GM12872 (cell line): ENCODE results near the gene BABAM2.

Source experiments
- TF ChIP-seq, protein P1 (sequence below): IDR thresholded peaks from 3 replicates; pipeline ENCODE4 v1.5.1; 2011; ENCODE audit warnings: low read depth, mild to moderate bottlenecking, low read length, moderate library complexity; ENCODE audit not compliant: insufficient read depth

BABAM2 gene

DNA sequence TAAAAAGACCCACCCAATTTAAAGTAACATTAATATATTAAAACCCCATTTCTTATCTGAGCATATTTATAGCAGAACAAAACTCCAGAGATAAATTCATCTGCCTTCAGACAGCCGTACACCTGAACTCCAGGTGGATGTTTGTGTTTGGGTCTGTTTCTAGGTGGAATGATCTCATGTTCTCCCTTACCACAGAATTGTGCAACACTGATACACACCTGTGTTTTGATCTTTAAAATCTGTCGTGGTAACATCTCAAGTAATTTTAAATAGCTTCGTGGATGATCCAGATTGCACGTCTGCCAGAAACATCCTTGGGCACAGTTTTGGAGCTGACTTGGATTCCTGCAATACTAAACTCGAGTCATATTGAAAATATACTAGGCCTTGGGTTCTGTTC is 294.6 kb downstream of the BABAM2 start:
- TF ChIP-seq, protein P1, sequence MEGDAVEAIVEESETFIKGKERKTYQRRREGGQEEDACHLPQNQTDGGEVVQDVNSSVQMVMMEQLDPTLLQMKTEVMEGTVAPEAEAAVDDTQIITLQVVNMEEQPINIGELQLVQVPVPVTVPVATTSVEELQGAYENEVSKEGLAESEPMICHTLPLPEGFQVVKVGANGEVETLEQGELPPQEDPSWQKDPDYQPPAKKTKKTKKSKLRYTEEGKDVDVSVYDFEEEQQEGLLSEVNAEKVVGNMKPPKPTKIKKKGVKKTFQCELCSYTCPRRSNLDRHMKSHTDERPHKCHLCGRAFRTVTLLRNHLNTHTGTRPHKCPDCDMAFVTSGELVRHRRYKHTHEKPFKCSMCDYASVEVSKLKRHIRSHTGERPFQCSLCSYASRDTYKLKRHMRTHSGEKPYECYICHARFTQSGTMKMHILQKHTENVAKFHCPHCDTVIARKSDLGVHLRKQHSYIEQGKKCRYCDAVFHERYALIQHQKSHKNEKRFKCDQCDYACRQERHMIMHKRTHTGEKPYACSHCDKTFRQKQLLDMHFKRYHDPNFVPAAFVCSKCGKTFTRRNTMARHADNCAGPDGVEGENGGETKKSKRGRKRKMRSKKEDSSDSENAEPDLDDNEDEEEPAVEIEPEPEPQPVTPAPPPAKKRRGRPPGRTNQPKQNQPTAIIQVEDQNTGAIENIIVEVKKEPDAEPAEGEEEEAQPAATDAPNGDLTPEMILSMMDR: no peak

DNA sequence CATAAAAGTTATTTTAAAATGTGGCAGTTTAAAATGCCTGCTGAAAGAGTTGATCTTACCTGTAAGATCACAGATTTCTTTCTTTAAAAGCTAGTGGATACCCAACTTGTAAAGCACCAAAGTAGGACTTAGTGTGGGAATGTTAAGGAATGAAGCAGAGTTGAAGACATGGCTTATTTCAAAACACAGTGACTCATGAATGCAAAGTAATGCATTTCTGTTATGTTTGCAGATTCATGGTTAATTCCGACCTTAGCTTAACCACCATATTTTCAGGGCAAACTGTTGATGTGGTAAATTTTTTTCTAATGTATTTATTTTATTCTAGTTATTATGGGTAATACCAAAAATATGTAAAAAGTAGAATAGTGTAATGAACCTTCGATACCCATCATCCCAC is 295.4 kb downstream of the BABAM2 start:
- TF ChIP-seq, protein P1: no peak

- TF ChIP-seq, protein P1: no peak
Measured at GRCh38 chr2:28187186-28187585, 296.7 kb downstream of the BABAM2 start.

- TF ChIP-seq, protein P1: no peak
Measured at GRCh38 chr2:28188436-28188835, 297.9 kb downstream of the BABAM2 start.

- TF ChIP-seq, protein P1: no peak
Measured at GRCh38 chr2:28193630-28194403, 303.3 kb downstream of the BABAM2 start.

GRCh38 chr2:28199995-28200679 is 309.6 kb downstream of the BABAM2 start:
- TF ChIP-seq, protein P1: no peak

GRCh38 chr2:28201671-28202180 is 311.2 kb downstream of the BABAM2 start:
- TF ChIP-seq, protein P1: no peak
